ENCODE results near the gene TWF2. TPM values are rescaled to one million over a fixed set of nuclear protein-coding genes. Genes with fewer than 3 reads are reported as not detected.

TWF2 gene
- total and polyA plus RNA-seq, 2 of the 13 experiments (the other 11 are each of a cell fraction or from before 2014, with no cell fraction given): 45.5 to 108 TPM

GRCh38 chr3:52259035-52259434, 20.1 kb upstream of the TWF2 start:
- in situ Hi-C loops (cut with HindIII; ENCODE audit: extremely low pct_ligation_motif_present, low pct_unique_long_range_greater_than_20kb): no loop called here
- FAIRE-seq: no peak
- H3K4me2 ChIP-seq (ENCODE audit: low read depth, low read length): no peak overlapping the region

DNA sequence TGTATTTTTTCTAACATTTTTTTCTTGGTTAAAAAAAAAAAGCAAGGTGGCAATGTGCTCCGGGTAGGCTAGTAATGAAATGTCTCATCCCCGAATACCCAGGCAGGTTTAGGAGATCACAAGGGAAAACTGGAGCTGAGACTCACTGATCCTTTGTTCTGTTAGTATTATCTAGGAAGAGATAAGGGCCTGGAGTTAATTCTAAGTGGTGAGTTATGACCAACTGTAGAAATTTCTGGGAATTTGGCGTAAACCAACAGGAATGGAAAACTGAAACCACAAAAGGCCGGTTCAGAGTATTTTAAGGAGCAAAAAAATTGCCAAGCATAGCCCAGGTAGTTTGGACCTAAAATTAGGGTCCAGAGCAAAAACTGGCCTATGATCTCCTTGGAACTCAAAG, 19.0 kb upstream of the TWF2 start:
- no peak overlapping the region for H3K4me2 ChIP-seq (ENCODE audit: low read depth, low read length)
- no peak for ATAC-seq
- ChIA-PET CTCF (ENCODE audit: low intra/inter-chr PET ratio, low total read pairs) (no interaction called here), POLR2A (interaction anchor here (1.2 kb wide), 1 partner anchor 9 kb away, joined by 3 read pairs; no protein-coding TSS in a partner anchor)
- no peaks in the 10 kb centered on the region for H3K9me3 ChIP-seq (ENCODE audit: low read length)
- intact Hi-C loops (cut with micrococcal nuclease; ENCODE audit: unreplicated experiment): no loop called here
- no peak for FAIRE-seq
- DNase-seq (ENCODE audit: low spot score): no peak
- no peaks in the 10 kb centered on the region for H4K20me1 ChIP-seq (ENCODE audit: insufficient read depth, low read length)
- no peak overlapping the region for H3K4me3 ChIP-seq (replicated peaks in 1 of 3; ENCODE audit: insufficient read depth in 1 of 3, low read depth in 2 of 3, low read length in 3 of 3)
- no peaks in the 10 kb centered on the region for H3K4me1 ChIP-seq (ENCODE audit: insufficient read depth, low read length)
- H3K9ac ChIP-seq (ENCODE audit: insufficient read depth, low read depth, low read length): no peak overlapping the region
- WGBS (ENCODE audit: low lambda C conversion rate): 97% methylated on average over 4 of the region's 4 CpGs
- H3K79me2 ChIP-seq (ENCODE audit: insufficient read depth, low read length): no peaks in the 10 kb centered on the region
- H3K36me3 ChIP-seq (replicated peaks in 1 of 2; ENCODE audit: control insufficient read depth in 1 of 2, insufficient read depth in 2 of 2, low read length in 2 of 2): peaks cover 44 to 94% of the 10 kb centered on the region in 2 experiments
- in situ Hi-C loops (cut with HindIII; ENCODE audit: extremely low pct_ligation_motif_present, low pct_unique_long_range_greater_than_20kb): no loop called here
- BruUV-seq (replicated peaks): no TSS peak
- H2AFZ ChIP-seq (ENCODE audit: low read length): no peak overlapping the region
- TF ChIP-seq, protein P1, sequence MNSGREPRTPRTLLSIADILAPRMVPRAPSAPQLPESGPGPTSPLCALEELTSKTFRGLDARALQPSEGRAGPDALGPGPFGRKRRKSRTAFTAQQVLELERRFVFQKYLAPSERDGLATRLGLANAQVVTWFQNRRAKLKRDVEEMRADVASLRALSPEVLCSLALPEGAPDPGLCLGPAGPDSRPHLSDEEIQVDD (CRISPR knock-in tag; IDR thresholded peaks at IDR 0.05; ENCODE audit: borderline replicate concordance): no peak
- 0 out of 2 replicates have a peak, but pooled peaks have one; percentile 7 for TF ChIP-seq POLR2G (IDR thresholded peaks at IDR 0.05; ENCODE audit: low read depth, low read length)
- no peak overlapping the region for H3K27ac ChIP-seq (ENCODE audit: extremely low read length, insufficient read depth, low read length)
- no peaks in the 10 kb centered on the region for H3K27me3 ChIP-seq (ENCODE audit: control insufficient read depth in 1 of 2, insufficient read depth in 2 of 2, low read length in 2 of 2)

More at GRCh38 chr3:52259035-52259434, 20.1 kb upstream of the TWF2 start:
- Histone ChIP-seq H2AFZ (ENCODE audit: low read length) (no peak overlapping the region), H3K79me2 (ENCODE audit: insufficient read depth, low read length) (no peaks in the 10 kb centered on the region), H3K9me3 (ENCODE audit: low read length) (no peaks in the 10 kb centered on the region), H3K9ac (ENCODE audit: insufficient read depth, low read depth, low read length) (no peak overlapping the region), H3K4me1 (ENCODE audit: insufficient read depth, low read length) (no peaks in the 10 kb centered on the region), H3K27me3 (ENCODE audit: control insufficient read depth in 1 of 2, insufficient read depth in 2 of 2, low read length in 2 of 2) (no peaks in the 10 kb centered on the region), H3K4me3 (replicated peaks in 1 of 3; ENCODE audit: insufficient read depth in 1 of 3, low read depth in 2 of 3, low read length in 3 of 3) (no peak overlapping the region), H3K36me3 (replicated peaks in 1 of 2; ENCODE audit: control insufficient read depth in 1 of 2, insufficient read depth in 2 of 2, low read length in 2 of 2) (peaks cover 44 to 95% of the 10 kb centered on the region in 2 experiments), H4K20me1 (ENCODE audit: insufficient read depth, low read length) (no peaks in the 10 kb centered on the region), H3K27ac (ENCODE audit: extremely low read length, insufficient read depth, low read length) (no peak overlapping the region)
- ChIA-PET CTCF (ENCODE audit: low intra/inter-chr PET ratio, low total read pairs) (no interaction called here), POLR2A (no interaction called here)
- no TSS peak for BruUV-seq (replicated peaks)
- 82% methylated on average over 1 of the region's 1 CpG for WGBS (ENCODE audit: low lambda C conversion rate)
- intact Hi-C loops (cut with micrococcal nuclease; ENCODE audit: unreplicated experiment): no loop called here
- 0 out of 2 replicates have a peak, but pooled peaks have one; percentile 13 for TF ChIP-seq RBFOX2 (IDR thresholded peaks at IDR 0.05; ENCODE audit: low read depth, low read length)
- 0 out of 2 replicates have a peak, but pooled peaks have one; percentile 4 for TF ChIP-seq MAFF (IDR thresholded peaks at IDR 0.05; ENCODE audit: low read depth, low read length)
- TF ChIP-seq ZNF749 (CRISPR knock-in tag; IDR thresholded peaks at IDR 0.05; ENCODE audit: borderline replicate concordance): no peak
- ATAC-seq (no peak), DNase-seq (ENCODE audit: low spot score) (no peak)
